Fibroblast of the aortic adventitia (primary cell): ENCODE measurements around the gene FNBP1L. TPM values are rescaled to one million over a fixed set of nuclear protein-coding genes. Genes with fewer than 3 reads are reported as not detected.
A peak's percentile ranks its signal among the peaks of the same experiment; 100 is the strongest.

Experiments
- DNase-seq: peaks from one replicate; pipeline ENCODE4 v3.0.0-alpha.2; 2010; ENCODE audit warnings: low read depth
- H3K4me3 ChIP-seq: 2 replicates; pipeline ENCODE4 v1.5.1; 2011; ENCODE audit warnings: low read depth, mild to moderate bottlenecking, control low read depth, low read length, moderate library complexity
- total RNA-seq: library from RNA; depleted of rRNA; stranded (reverse); fragments of >200 nt; gene quantifications from 2 replicates; pipeline ENCODE4 v1.2.3, GENCODE V29; 2012; ENCODE audit warnings: low replicate concordance
- TF ChIP-seq, protein P1 (sequence below): IDR thresholded peaks from 2 replicates; pipeline ENCODE4 v1.5.1; 2011; ENCODE audit warnings: mild to moderate bottlenecking, low read length, control low read depth, inconsistent platforms; ENCODE audit not compliant: insufficient read depth

FNBP1L gene
- total RNA-seq, 1 donor: 15.0 TPM

DNA sequence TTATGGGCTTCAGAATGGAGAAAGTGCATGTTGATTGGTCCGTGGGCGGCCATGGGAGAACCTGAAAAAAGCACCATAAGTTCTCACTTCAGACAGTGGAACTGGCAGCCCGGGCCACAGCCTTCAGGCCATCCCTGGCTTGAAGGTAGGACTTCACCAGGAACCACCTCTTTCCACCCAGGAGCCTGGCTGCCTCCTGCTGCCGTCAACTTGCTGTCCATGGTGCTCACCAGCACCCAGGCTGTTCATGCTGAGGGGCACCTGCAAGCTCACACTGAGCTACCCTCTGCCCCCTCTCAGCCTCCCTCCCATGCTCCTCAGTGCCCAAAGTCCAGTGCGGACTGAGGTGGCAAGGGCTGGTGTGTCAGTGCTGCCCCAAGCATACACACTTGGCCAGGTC lies 12.9 kb upstream of the FNBP1L start:
- no peak overlapping the region for H3K4me3 ChIP-seq
- TF ChIP-seq, protein P1, sequence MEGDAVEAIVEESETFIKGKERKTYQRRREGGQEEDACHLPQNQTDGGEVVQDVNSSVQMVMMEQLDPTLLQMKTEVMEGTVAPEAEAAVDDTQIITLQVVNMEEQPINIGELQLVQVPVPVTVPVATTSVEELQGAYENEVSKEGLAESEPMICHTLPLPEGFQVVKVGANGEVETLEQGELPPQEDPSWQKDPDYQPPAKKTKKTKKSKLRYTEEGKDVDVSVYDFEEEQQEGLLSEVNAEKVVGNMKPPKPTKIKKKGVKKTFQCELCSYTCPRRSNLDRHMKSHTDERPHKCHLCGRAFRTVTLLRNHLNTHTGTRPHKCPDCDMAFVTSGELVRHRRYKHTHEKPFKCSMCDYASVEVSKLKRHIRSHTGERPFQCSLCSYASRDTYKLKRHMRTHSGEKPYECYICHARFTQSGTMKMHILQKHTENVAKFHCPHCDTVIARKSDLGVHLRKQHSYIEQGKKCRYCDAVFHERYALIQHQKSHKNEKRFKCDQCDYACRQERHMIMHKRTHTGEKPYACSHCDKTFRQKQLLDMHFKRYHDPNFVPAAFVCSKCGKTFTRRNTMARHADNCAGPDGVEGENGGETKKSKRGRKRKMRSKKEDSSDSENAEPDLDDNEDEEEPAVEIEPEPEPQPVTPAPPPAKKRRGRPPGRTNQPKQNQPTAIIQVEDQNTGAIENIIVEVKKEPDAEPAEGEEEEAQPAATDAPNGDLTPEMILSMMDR: no peak
- DNase-seq: no peak

DNA sequence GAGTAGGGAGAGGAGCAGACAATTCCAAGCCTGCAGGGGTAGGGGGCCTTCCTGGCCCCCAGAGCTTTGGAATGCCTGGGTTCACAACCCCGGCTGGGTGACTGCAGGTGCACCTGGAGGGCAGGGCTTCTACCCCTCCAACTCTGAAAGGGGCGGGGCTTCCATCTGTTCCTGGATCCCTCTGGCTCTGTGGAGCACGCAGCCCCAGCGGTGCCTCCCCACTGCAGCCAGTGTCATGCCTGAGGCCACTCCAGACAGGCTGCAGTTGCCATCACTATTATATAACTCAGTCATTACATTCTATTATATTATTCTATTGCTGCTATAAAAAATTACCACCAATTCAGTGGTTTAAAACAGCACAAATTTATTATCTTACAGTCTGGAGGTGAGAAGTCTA lies 12.5 kb upstream of the FNBP1L start:
- no peak overlapping the region for H3K4me3 ChIP-seq
- TF ChIP-seq, protein P1: no peak
- DNase-seq: no peak

DNA sequence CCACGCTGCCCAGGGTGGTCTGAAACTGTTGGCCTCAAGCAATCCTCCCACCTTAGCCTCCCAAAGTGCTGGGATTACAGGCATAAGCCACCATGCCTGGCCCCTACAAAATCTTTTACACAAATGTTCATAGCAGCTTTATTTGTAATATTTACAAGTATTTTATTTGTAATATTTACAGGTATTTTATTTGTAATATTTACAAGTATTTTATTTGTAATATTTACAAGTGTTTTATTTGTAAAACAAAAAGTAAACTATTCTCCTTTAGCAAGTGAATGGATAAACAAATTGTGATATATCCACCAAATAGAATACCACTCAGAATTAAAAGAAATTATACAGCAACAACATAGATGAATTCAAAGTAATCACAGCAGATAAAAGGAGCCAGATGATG lies 11.4 kb upstream of the FNBP1L start:
- H3K4me3 ChIP-seq: no peak overlapping the region
- TF ChIP-seq, protein P1: no peak
- DNase-seq: no peak

DNA sequence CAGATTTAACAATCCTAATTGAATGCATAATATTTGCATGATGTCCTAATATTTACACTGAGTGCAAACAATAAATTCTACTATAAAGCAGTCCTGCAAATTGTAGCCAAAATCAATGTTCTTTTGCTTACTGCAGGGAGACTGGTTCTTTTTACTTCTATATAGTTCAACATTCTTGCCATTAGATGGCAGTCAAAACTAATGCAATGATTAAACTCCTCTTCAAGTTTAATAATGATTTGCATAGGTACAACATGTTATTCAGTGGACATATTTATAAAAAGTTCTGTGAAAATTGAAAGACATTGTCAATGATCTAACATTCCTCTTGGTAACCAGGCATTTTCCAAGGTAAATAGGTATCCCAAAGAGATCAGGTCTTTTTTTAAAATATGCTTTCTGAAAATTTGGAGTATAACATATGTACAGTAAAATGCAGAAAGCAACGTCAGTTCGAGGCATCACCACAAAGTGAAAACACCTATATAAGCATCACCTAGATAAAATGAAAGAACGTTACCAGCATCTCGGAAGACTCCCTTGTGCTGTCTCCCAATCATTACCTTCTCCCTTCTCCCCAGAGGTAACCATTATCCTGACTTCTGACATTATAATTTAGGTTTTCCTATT lies 9.8 kb upstream of the FNBP1L start:
- no peak overlapping the region for H3K4me3 ChIP-seq
- DNase-seq: peak; percentile 79
- TF ChIP-seq, protein P1: peak; percentile 54

DNA sequence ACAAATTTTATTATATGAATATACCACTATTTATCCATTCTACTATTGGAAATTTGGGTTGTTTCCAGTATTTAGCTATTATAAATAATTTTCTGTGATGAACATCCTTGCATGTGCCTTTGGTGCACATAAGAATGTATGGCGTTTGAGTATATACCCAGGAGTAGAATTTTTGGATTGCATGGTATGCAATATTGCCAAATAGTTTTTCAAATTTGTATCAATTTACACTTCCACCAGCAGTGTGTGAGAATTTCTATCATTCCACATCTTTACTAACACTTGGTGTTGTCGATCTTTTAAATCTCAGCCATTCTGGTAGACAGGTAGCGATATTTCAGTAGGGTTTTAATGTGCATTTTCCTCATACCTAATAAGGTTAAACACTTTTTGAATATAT lies 9.2 kb upstream of the FNBP1L start:
- DNase-seq: no peak
- TF ChIP-seq, protein P1: no peak
- H3K4me3 ChIP-seq: no peak overlapping the region

DNA sequence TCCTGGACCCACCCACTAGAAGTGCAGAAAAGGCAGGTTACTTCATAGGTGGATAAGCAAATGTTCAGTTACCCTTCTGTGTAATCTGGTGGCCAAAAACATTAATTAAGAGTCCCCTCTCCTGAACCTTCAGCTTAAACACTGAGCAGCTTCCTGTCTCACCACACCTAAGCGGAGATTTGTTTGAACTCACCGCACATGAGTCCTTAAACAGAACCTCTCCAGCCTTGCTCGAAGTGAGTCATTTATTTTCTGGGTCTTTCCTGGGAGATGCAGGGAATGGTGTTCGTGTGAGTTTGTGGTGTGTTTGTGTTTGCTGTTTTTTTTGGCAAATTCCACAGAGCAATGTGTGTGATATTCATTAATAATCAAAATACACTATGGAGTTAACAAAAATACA lies 7.6 kb upstream of the FNBP1L start:
- no peak overlapping the region for H3K4me3 ChIP-seq
- TF ChIP-seq, protein P1: no peak
- DNase-seq: no peak

DNA sequence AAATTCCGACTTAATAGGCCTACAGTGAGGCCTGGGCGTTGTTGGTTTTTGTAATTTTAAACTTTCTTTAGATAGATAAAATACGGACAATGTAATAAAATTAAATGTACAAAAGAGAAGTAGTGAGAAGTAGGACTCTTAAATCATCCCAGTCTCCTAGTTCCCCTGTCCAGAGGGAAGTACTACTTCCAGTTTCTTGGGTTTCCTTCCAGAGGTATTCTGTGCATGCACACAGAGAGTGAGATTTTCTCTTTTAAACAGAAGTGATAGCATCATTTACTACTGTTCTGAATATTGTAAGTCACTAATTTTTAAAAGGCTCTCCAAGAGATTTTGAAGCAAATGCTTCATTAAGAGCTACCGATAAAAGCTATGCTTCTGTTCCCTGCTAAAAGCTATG lies 7.2 kb upstream of the FNBP1L start:
- DNase-seq: no peak
- TF ChIP-seq, protein P1: no peak
- no peak overlapping the region for H3K4me3 ChIP-seq
